Immature natural killer cell (primary cell): ENCODE data around the gene KLHL1. TPM values are rescaled to one million over a fixed set of nuclear protein-coding genes. Genes with fewer than 3 reads are reported as not detected.

ENCODE experiments used
- DNase-seq, 3 donors: peaks; one replicate each; pipeline ENCODE4 v3.0.0; 2022; ENCODE audit warnings: mixed read lengths in 1 of 3
- H3K27ac Mint-ChIP-seq, 6 donors: one replicate each; pipeline ENCODE4 v1.8.0; 2020; ENCODE audit warnings: mixed read lengths in 6 of 6, mild to moderate bottlenecking in 5 of 6, inconsistent platforms in 4 of 6, moderate library complexity in 3 of 6
- H3K27me3 Mint-ChIP-seq, 3 donors: one replicate each; pipeline ENCODE4 v1.8.0; 2020 to 2021; ENCODE audit warnings: low read depth in 3 of 3, mild to moderate bottlenecking in 3 of 3, mixed read lengths in 3 of 3, moderate library complexity in 3 of 3, inconsistent platforms in 1 of 3
- H3K36me3 Mint-ChIP-seq, 3 donors: one replicate each; pipeline ENCODE4 v1.8.0; 2020; ENCODE audit warnings: mixed read lengths in 3 of 3, inconsistent platforms in 2 of 3, mild to moderate bottlenecking in 2 of 3
- H3K4me1 Mint-ChIP-seq, 2 donors: one replicate each; pipeline ENCODE4 v1.8.0; 2020; ENCODE audit warnings: inconsistent platforms in 2 of 2, mild to moderate bottlenecking in 2 of 2, mixed read lengths in 2 of 2, moderate library complexity in 1 of 2
- H3K4me3 Mint-ChIP-seq, 5 donors: one replicate each; pipeline ENCODE4 v1.8.0; 2020; ENCODE audit warnings: mild to moderate bottlenecking in 5 of 5, mixed read lengths in 5 of 5, inconsistent platforms in 3 of 5, moderate library complexity in 3 of 5
- H3K9me3 Mint-ChIP-seq, 6 donors: one replicate each; pipeline ENCODE4 v1.8.0; 2020; ENCODE audit warnings: mild to moderate bottlenecking in 6 of 6, mixed read lengths in 6 of 6, inconsistent platforms in 4 of 6, moderate library complexity in 3 of 6
- polyA plus RNA-seq, 3 donors: library from polyadenylated mRNA; unstranded; fragments of 300-500 nt; fragmentation: Illumina TruSeq; gene quantifications; one replicate each; pipeline ENCODE4 v1.2.3, GENCODE V29; 2021

The KLHL1 gene
- polyA plus RNA-seq, 3 donors from 2014 or later: not detected

GRCh38 chr13:69681722-69682121 is 426.5 kb downstream of the KLHL1 start:
- H3K4me1 Mint-ChIP-seq: no peaks in the 10 kb centered on the region
- no peaks in the 10 kb centered on the region for H3K27me3 Mint-ChIP-seq
- no peak overlapping the region for H3K4me3 Mint-ChIP-seq
- no peak overlapping the region for H3K27ac Mint-ChIP-seq
- peaks cover 8 to 41% (median 32%) of the 10 kb centered on the region in 6 donors for H3K9me3 Mint-ChIP-seq
- DNase-seq: no peak
- no peaks in the 10 kb centered on the region for H3K36me3 Mint-ChIP-seq

- Mint-ChIP-seq H3K9me3 (peaks cover 5 to 44% (median 35%) of the 10 kb centered on the region in 6 donors), H3K27ac (no peak overlapping the region), H3K4me1 (no peaks in the 10 kb centered on the region), H3K36me3 (no peaks in the 10 kb centered on the region), H3K27me3 (peaks cover 0 to 2% (median 0%) of the 10 kb centered on the region in 3 donors), H3K4me3 (no peak overlapping the region)
- DNase-seq: no peak
Observed at GRCh38 chr13:69677343-69677742, 430.9 kb downstream of the KLHL1 start.

DNA sequence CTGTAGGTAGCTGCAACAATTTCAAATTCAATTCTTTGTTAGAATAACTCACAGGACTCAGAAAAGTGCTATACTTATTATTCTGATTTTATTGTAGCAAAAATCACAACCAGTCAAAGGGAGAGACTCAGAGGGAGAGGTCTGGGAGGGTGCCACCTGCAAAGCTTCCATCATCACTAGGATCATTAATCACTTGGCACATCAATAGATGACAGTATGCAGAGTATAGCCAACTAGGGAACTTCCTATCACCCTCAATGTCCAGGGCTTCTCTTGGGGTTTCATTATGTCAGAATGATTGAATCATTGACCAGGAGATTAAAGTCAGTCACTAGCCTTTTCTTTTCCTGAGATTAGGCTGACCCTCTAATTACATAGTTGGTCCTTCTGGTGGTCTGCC is 432.0 kb downstream of the KLHL1 start:
- no peak overlapping the region for H3K4me3 Mint-ChIP-seq
- H3K4me1 Mint-ChIP-seq: no peaks in the 10 kb centered on the region
- H3K36me3 Mint-ChIP-seq: no peaks in the 10 kb centered on the region
- no peak for DNase-seq
- peaks cover 0 to 2% (median 0%) of the 10 kb centered on the region in 3 donors for H3K27me3 Mint-ChIP-seq
- no peak overlapping the region for H3K27ac Mint-ChIP-seq
- peaks cover 7 to 38% (median 36%) of the 10 kb centered on the region in 6 donors for H3K9me3 Mint-ChIP-seq

DNA sequence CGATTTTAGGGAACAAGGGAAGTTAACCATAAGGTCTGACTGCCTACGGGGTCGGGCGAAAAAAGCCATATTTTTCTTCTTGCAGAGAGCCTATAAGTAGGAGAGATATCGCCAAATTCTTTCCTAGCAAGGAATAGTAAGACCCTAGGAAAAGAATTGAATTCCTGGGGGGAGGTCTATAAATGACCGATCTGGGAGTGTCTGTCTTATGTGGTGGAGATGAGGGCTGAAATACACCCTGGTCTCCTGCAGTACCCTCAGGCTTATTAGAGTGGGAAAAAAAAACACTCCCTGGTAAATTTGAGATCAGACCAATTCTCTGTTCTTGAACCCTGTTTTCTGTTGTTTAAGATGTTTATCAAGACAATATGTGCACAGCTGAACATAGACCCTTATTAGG is 448.1 kb downstream of the KLHL1 start:
- H3K4me1 Mint-ChIP-seq: no peaks in the 10 kb centered on the region
- peaks cover 0 to 6% (median under 1%) of the 10 kb centered on the region in 3 donors for H3K27me3 Mint-ChIP-seq
- peaks cover 19 to 59% (median 44%) of the 10 kb centered on the region in 6 donors for H3K9me3 Mint-ChIP-seq
- H3K36me3 Mint-ChIP-seq: no peaks in the 10 kb centered on the region
- DNase-seq: no peak
- no peak overlapping the region for H3K27ac Mint-ChIP-seq
- no peak overlapping the region for H3K4me3 Mint-ChIP-seq

GRCh38 chr13:69657676-69658075 is 450.6 kb downstream of the KLHL1 start:
- DNase-seq: no peak
- no peak overlapping the region for H3K4me3 Mint-ChIP-seq
- no peaks in the 10 kb centered on the region for H3K36me3 Mint-ChIP-seq
- peaks cover 19 to 53% (median 36%) of the 10 kb centered on the region in 6 donors for H3K9me3 Mint-ChIP-seq
- no peak overlapping the region for H3K27ac Mint-ChIP-seq
- peaks cover 0 to 6% (median 0%) of the 10 kb centered on the region in 3 donors for H3K27me3 Mint-ChIP-seq
- H3K4me1 Mint-ChIP-seq: no peaks in the 10 kb centered on the region

- DNase-seq: no peak
Observed at GRCh38 chr13:69654392-69654791, 453.9 kb downstream of the KLHL1 start.

More at GRCh38 chr13:69654392-69654791, 453.9 kb downstream of the KLHL1 start:
- Mint-ChIP-seq H3K4me1 (no peaks in the 10 kb centered on the region), H3K4me3 (no peak overlapping the region), H3K9me3 (peaks cover 14 to 54% (median 32%) of the 10 kb centered on the region in 6 donors), H3K27ac (no peak overlapping the region), H3K36me3 (no peaks in the 10 kb centered on the region), H3K27me3 (peaks cover 0 to 3% (median 0%) of the 10 kb centered on the region in 3 donors)

Other genes starting within 250 kb of the KLHL1 start
- not detected for gene ATXN8OS, start 626 bp downstream of the KLHL1 start, polyA plus RNA-seq